Body of pancreas (tissue), 4 donors: ENCODE data around the gene AFDN. TPM values are rescaled to one million over a fixed set of nuclear protein-coding genes. Genes with fewer than 3 reads are reported as not detected.

Experiments
- ATAC-seq: fragments of 150-250 bp; one replicate; pipeline ENCODE4 v1.9.1; 2016
- DNase-seq, 4 donors: peaks; one replicate each; pipeline ENCODE4 v3.0.0-alpha.2; 2019
- H3K27ac ChIP-seq, 4 donors: fragments of 200-600 bp; sonication (generic); 1 replicate in 3 of 4; 2 replicates in 1 of 4; pipeline versions ENCODE4 v1.5.1 to v1.6.1; 2016 to 2019; ENCODE audit warnings: mild to moderate bottlenecking in 1 of 4, mixed read lengths in 1 of 4, moderate library complexity in 1 of 4
- H3K27me3 ChIP-seq, 2 donors: fragments of 200-600 bp; sonication (generic); one replicate each; pipeline ENCODE4 v1.6.0; 2016; ENCODE audit warnings: mild to moderate bottlenecking in 1 of 2
- H3K36me3 ChIP-seq, 2 donors: fragments of 200-600 bp; sonication (generic); replicated peaks in 1 of 2; 2 replicates each; pipeline ENCODE4 v1.5.1; 2016; ENCODE audit warnings: low read depth in 2 of 2; ENCODE audit not compliant: insufficient read depth in 1 of 2
- H3K4me1 ChIP-seq: fragments of 200-600 bp; sonication (generic); one replicate; pipeline ENCODE4 v1.6.0; 2016
- H3K4me3 ChIP-seq, 2 donors: fragments of 200-600 bp; sonication (generic); 1 replicate in 1 of 2; 2 replicates in 1 of 2; pipeline ENCODE4 v1.5.1; 2016 to 2019
- H3K9me3 ChIP-seq, 3 donors: fragments of 200-600 bp; sonication (generic); 1 replicate in 2 of 3; 2 replicates in 1 of 3; pipeline ENCODE4 v1.5.1; 2016
- CTCF ChIP-seq, 7 experiments: fragments of 450-650 bp in 4 of 7; fragments of 200-600 bp in 3 of 7; sonication (generic) in 3 of 7; IDR thresholded peaks; one replicate each; pipeline ENCODE4 v1.5.1; 2016 to 2019; ENCODE audit warnings: antibody characterized with exemption in 7 of 7
- POLR2A ChIP-seq, 3 donors: fragments of 450-650 bp; IDR thresholded peaks; one replicate each; pipeline ENCODE4 v1.6.1; 2016; ENCODE audit warnings: antibody characterized with exemption in 3 of 3, mild to moderate bottlenecking in 2 of 3
- WGBS, 2 donors: methylation state at CpG; one replicate each; pipeline ENCODE4 v1.1.5; 2017; 5-methylcytosine and 5-hydroxymethylcytosine counted together
- intact Hi-C: fragments of 100-400 bp; cut with DNase I; formaldehyde crosslinking; loops from one replicate; pipeline ENCODE4 v1.15.1; 2023
- total RNA-seq, 2 donors: library from RNA; depleted of rRNA; stranded (reverse); fragments of >200 nt; gene quantifications; one replicate each; pipeline ENCODE4 v1.1.0, GENCODE V29; 2016

AFDN gene
- total RNA-seq, 2 donors from 2014 or later: 160 to 195 TPM

GRCh38 chr6:168014428-168014827, 187.7 kb downstream of the AFDN start:
- H3K27ac ChIP-seq: no peak overlapping the region
- no peak for TF ChIP-seq POLR2A (IDR thresholded peaks at IDR 0.05)
- TF ChIP-seq CTCF (IDR thresholded peaks at IDR 0.05): no peak
- H3K4me1 ChIP-seq: no peaks in the 10 kb centered on the region
- H3K27me3 ChIP-seq: no peaks in the 10 kb centered on the region
- H3K9me3 ChIP-seq: peaks cover 0 to 5% (median 0%) of the 10 kb centered on the region in 3 donors
- no peaks in the 10 kb centered on the region for H3K36me3 ChIP-seq
- 31 to 47% methylated on average over 6 of the region's 6 CpGs for WGBS, 2 donors
- H3K4me3 ChIP-seq: no peak overlapping the region
- intact Hi-C loops: no loop called here
- ATAC-seq (no peak), DNase-seq (no peak)

GRCh38 chr6:168015009-168015408, 188.3 kb downstream of the AFDN start:
- 74 to 90% methylated on average over 4 of the region's 4 CpGs for whole genome bisulfite sequencing, 2 donors
- no peak for TF ChIP-seq POLR2A (IDR thresholded peaks at IDR 0.05)
- no peak for TF ChIP-seq CTCF (IDR thresholded peaks at IDR 0.05)
- no peaks in the 10 kb centered on the region for H3K27me3 ChIP-seq
- no peaks in the 10 kb centered on the region for H3K36me3 ChIP-seq
- no peak overlapping the region for H3K27ac ChIP-seq
- intact Hi-C loops: no loop called here
- H3K4me1 ChIP-seq: no peaks in the 10 kb centered on the region
- no peak overlapping the region for H3K4me3 ChIP-seq
- H3K9me3 ChIP-seq: peaks cover 0 to 5% (median 0%) of the 10 kb centered on the region in 3 donors
- ATAC-seq (no peak), DNase-seq (no peak)

GRCh38 chr6:168015482-168016175, 188.9 kb downstream of the AFDN start:
- no peak overlapping the region for H3K4me3 ChIP-seq
- H3K9me3 ChIP-seq: peaks cover 0 to 4% (median 0%) of the 10 kb centered on the region in 3 donors
- no peak for DNase-seq

GRCh38 chr6:168016176-168016620, 189.5 kb downstream of the AFDN start:
- 88 to 89% methylated on average over 18 of the region's 18 CpGs for WGBS, 2 donors
- no peak for DNase-seq
- no peak overlapping the region for H3K27ac ChIP-seq

More at GRCh38 chr6:168015482-168016175, 188.9 kb downstream of the AFDN start:
- WGBS, 2 donors: 78 to 82% methylated on average over 14 of the region's 14 CpGs
- Histone ChIP-seq H3K27ac (no peak overlapping the region), H3K27me3 (no peaks in the 10 kb centered on the region), H3K4me1 (no peaks in the 10 kb centered on the region), H3K36me3 (no peaks in the 10 kb centered on the region)
- ATAC-seq: no peak
- TF ChIP-seq CTCF (IDR thresholded peaks at IDR 0.05): no peak
- no peak for TF ChIP-seq POLR2A (IDR thresholded peaks at IDR 0.05)
- intact Hi-C loops: no loop called here

More at GRCh38 chr6:168016176-168016620, 189.5 kb downstream of the AFDN start:
- no peaks in the 10 kb centered on the region for H3K9me3 ChIP-seq
- H3K4me1 ChIP-seq: no peaks in the 10 kb centered on the region
- H3K4me3 ChIP-seq: no peak overlapping the region
- no peaks in the 10 kb centered on the region for H3K27me3 ChIP-seq
- intact Hi-C loops: no loop called here
- H3K36me3 ChIP-seq: no peaks in the 10 kb centered on the region
- no peak for ATAC-seq
- TF ChIP-seq CTCF (IDR thresholded peaks at IDR 0.05) (no peak), POLR2A (IDR thresholded peaks at IDR 0.05) (no peak)
